HG02759 (cell line): Measurements from ENCODE around the gene MYH8.

Experiments used
- ATAC-seq: cut with Tn5 transposase; IDR thresholded peaks from one replicate; pipeline ENCODE4 v1.9.1; 2021; ENCODE audit warnings: mild to moderate bottlenecking, moderate library complexity; ENCODE audit not compliant: unreplicated experiment

The MYH8 gene

DNA sequence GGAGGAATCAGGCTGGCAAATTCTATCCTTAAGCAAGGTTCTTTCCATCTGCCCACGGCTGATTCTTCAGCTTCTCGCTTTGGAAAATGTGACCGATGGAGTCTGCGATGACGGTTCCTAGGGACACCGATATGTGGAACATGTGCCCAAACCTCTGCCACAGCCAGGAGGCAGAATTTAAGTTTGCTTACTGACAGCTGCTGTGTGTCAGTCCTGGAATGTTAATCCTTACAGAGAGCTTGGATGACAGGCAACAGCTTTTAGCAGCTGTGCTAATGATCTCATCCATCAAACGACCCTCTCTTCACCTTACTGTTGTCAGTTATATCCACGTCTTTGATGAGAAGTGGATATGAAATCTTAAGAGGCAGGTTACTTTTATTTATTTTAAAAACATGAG is 37.6 kb downstream of the MYH8 start:
- ATAC-seq: no peak

DNA sequence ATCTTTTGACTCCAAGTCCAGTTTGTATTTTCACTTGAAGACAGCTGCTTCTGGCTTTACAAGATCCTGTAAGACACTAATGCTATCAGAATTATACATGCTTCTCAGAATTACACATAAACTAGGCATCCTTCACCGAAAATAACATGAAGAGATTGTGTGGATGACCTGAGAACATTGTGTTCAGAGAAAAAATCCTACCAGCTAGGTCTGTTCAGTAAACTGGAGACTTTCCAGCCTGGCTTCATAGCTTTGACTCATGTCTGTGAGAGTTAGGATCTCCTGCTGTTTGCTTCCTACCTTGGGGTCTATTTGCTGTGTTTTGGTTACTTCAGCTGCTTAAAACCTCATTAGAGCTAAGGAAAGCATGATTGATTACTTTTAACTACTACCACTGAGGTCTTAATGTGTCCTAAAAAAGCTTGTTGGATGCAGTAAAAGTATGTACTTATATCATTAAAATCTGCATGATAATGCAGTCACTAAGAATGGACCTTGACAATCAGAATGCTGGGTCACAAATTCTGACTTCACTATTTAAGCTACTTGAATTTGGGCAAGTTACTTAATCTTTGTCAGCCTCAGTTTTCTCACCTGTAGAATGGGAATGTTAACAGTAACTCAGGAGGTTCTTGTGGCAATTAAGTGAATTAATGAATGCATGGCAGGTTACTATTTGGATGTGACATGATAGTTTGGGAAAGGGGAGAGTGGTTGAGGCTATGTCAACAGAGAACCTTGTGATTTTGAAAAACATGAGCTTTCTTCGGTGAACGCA is 40.9 kb downstream of the MYH8 start:
- no peak for ATAC-seq

- ATAC-seq: no peak
Measured at GRCh38 chr17:10372906-10373305, 48.8 kb downstream of the MYH8 start, which contains the start of gene MYH13. Gene MYH13 (minus strand): TSS chr17:10373006. CDS start chr17:10364530, 8,476 bp downstream.

DNA sequence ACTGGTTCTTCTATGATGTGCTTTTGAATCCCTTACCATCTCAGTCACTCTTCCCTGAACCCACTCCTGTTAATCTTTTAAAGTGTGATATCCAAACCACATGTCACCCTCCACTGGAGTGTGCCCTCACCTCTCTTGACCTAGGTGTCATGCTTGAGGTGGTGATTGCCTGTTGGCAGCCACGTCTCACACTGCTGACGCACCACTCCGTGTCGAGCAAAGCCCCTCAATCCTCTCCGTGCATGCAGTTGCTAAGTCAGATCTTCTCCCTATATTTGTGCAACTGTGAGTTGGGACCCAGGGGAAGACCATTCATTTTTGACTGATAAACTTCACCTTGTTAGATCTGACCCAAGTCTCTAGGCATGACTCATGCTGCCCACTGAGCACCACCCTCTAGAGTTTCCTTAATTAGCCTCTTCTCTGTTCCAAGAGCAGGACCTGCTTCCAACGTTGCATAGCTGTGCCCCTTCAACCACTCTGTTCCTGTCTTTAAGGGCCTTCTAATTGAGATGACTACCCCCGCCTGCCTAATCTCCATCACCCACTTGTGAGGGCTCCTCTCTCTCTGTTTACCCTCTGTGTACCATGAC is 51.6 kb downstream of the MYH8 start:
- no peak for ATAC-seq

- ATAC-seq: no peak
Measured at GRCh38 chr17:10369239-10369638, 52.5 kb downstream of the MYH8 start.

DNA sequence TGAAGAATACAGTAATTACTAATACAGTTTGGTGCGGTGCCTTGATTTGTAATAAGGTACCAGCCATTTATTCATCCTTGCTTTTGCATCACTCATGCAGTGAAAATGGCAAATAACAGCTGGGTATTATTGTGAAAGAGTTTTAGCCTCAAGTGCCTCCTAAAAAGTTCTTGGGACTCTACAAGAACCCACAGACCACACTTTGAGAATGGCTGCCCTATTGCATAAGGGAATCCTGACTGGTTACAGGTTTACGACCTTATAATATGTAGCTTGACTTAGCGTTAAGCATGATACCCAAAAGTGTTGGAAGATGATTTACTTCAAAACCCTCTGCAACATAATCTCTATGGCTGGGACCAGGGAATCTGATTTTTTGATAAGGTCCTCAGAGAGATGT is 53.2 kb downstream of the MYH8 start:
- ATAC-seq: no peak

GRCh38 chr17:10360578-10360977 is 61.2 kb downstream of the MYH8 start:
- no peak for ATAC-seq

- ATAC-seq: no peak
Measured at GRCh38 chr17:10357768-10358167, 64.0 kb downstream of the MYH8 start.

- no peak for ATAC-seq
Measured at GRCh38 chr17:10354651-10355050, 67.1 kb downstream of the MYH8 start.

GRCh38 chr17:10352893-10353292 is 68.9 kb downstream of the MYH8 start:
- ATAC-seq: no peak

DNA sequence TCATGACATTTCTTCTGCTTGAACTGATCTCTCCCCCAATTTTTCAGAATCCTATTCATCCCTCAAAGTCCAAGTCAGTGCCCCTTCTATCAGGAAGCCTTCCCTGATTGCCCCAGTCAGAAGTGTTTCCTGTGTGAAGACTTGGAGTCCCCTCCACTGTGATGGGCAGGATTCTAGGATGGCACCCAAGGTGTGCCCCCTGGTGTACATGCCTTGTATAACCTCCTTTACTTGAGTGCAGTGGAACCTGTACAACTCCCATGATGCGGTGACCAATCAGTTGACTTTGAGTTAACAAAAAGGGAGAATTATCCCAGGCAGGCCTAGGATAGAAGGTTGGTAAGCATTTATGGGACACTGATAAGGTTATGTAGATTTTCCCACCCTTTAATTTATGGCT is 72.3 kb downstream of the MYH8 start:
- no peak for ATAC-seq

GRCh38 chr17:10344816-10345215 is 76.9 kb downstream of the MYH8 start:
- ATAC-seq: no peak
